ENCODE results near the gene PPP1R3C.
A peak's percentile ranks its signal among the peaks of the same experiment; 100 is the strongest.

PPP1R3C gene

DNA sequence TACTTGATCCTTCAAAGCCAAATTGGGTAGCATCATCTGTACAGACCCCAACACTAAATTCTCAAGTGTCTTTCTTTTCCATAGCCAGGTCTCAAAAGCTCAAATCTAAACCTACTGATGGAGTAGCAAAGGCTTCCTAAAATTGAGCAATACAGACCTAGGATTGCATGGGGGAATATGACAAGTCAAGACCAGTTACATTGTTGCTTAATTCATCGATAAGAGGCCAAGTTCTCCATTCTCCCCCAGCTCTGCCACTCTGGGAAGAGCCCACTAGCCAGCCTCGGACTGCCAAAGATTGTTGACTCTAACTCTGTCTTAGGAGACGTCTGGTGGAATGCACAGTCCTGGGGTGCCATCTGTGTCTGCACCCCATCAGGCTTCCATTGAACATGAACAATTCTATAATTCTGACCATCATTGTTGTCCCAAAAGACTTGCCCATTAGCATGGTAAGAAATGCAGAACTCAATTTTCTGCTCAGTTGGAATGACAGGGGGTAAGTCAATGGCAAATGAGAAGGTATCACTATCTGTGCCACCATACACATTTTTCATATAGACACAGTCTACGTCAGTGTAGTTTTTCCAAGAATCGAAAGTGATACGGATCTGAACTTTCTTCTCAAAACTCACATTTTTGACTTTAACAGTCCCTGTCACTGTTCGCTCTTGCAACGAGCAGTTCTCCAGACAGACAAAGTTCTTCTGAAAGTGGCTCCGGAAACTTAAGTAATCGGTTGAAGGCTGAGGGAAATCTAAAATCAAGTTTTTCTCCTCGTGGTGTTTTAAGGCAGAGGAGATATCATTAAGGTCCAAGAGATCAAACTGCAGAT is 2.9 kb downstream of the PPP1R3C start:
- DNase-seq (ENCODE audit: low read depth) = peak; percentile 46
- TF ChIP-seq, protein P1, sequence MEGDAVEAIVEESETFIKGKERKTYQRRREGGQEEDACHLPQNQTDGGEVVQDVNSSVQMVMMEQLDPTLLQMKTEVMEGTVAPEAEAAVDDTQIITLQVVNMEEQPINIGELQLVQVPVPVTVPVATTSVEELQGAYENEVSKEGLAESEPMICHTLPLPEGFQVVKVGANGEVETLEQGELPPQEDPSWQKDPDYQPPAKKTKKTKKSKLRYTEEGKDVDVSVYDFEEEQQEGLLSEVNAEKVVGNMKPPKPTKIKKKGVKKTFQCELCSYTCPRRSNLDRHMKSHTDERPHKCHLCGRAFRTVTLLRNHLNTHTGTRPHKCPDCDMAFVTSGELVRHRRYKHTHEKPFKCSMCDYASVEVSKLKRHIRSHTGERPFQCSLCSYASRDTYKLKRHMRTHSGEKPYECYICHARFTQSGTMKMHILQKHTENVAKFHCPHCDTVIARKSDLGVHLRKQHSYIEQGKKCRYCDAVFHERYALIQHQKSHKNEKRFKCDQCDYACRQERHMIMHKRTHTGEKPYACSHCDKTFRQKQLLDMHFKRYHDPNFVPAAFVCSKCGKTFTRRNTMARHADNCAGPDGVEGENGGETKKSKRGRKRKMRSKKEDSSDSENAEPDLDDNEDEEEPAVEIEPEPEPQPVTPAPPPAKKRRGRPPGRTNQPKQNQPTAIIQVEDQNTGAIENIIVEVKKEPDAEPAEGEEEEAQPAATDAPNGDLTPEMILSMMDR (IDR thresholded peaks at IDR 0.05; ENCODE audit: insufficient read depth, low read depth, low read length, missing control alignments) = no peak
- no peak overlapping the region for H3K4me3 ChIP-seq (ENCODE audit: low read length)

DNA sequence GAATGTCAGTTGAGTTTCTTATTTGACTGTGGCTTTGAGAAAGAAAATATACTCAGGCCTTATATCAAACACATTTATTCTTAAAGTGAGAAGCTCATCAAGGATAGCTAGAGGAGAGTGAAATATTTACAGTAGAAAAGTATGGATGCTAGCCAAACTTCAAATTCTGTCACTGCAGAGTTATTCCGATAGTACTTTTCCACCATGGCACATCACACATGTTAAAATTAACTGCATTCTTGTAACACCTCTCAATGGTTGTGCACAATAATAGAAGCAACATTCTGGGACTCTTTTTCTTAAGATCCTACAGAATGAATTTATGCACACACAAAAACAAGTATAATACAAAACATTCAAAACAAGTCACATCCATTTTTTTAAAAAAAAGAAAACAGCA is 4.5 kb downstream of the PPP1R3C start:
- TF ChIP-seq, protein P1 (IDR thresholded peaks at IDR 0.05; ENCODE audit: insufficient read depth, low read depth, low read length, missing control alignments) = no peak

DNA sequence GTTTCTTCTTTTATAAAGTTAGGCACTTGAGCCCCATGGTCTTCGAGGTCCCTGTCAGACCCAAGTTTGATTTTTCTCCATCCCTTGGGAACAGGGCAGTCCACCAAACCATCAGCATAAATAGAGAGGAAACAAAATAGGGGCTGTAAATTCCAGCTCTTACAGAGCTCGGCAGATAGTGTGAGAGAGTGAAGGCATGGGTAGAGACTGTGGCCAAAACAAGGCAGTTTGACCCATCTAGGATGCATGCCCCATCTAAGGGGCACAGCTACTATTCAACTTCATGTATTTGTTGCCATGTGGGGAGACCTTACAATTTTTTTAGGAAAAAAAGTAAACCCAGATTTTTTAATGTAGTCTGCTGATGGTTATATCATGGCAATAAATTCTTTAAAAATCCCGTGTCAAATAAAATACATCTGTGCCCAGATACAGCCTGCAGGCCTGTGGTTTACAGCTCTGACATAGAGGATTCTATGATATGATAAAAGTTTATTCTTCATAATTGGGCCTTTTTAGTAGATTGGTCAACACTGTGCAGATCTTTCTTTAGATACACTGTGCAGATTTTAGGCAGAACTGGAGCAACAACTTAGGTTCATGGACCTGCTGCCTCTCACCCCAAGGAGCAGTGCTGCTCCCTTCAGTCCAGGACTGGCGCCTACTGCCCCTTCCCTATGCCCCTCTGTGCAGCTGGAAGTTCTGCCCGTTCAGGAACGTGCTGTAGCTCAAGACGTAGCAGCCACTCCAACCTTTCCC is 5.3 kb downstream of the PPP1R3C start:
- DNase-seq (ENCODE audit: low read depth) = no peak
- TF ChIP-seq, protein P1 (IDR thresholded peaks at IDR 0.05; ENCODE audit: insufficient read depth, low read depth, low read length, missing control alignments) = no peak
- H3K4me3 ChIP-seq (ENCODE audit: low read length) = no peak overlapping the region

More for the DNA sequence above, 4.5 kb downstream of the PPP1R3C start:
- no peak for DNase-seq (ENCODE audit: low read depth)
- H3K4me3 ChIP-seq (ENCODE audit: low read length) = no peak overlapping the region

DNA sequence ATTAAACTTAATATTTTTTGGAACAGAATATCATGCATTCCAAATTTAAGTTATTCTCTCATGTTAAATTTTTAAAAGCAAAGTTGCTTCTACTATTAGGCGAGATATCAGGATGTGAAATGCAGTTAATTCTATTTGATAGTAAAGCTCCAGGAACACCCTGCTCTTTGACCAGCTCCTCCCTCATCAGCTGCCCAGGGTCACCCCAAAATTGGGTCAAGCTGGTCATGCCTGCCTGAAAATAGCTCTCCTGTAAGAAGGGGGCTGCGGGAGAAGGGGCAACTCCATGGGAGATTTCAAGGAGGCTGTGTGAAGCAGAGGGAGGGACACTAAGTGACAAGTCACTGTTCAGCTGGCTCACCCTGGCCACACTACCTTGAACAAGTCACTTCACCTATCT is 5.9 kb downstream of the PPP1R3C start:
- no peak for DNase-seq (ENCODE audit: low read depth)
- no peak overlapping the region for H3K4me3 ChIP-seq (ENCODE audit: low read length)
- TF ChIP-seq, protein P1 (IDR thresholded peaks at IDR 0.05; ENCODE audit: insufficient read depth, low read depth, low read length, missing control alignments) = no peak

DNA sequence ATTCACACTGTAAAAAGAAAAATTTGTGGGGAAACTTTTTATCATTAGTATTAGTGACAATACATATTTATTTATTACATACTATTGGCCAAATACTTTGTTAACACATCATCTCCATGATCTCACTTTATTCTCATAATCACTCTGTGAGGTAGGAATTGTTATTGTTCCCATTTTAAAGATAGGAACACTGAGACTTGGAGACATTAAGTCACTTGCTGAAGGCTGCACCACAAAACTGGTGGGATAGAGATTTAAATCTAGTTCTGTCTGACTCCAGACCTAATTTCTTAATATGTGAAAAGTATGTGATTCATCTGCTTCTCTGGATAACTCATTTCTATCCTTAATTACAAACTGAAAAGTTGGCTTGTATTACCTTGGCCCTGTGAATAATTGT is 8.2 kb downstream of the PPP1R3C start:
- TF ChIP-seq, protein P1 (IDR thresholded peaks at IDR 0.05; ENCODE audit: insufficient read depth, low read depth, low read length, missing control alignments) = no peak
- no peak overlapping the region for H3K4me3 ChIP-seq (ENCODE audit: low read length)
- no peak for DNase-seq (ENCODE audit: low read depth)

DNA sequence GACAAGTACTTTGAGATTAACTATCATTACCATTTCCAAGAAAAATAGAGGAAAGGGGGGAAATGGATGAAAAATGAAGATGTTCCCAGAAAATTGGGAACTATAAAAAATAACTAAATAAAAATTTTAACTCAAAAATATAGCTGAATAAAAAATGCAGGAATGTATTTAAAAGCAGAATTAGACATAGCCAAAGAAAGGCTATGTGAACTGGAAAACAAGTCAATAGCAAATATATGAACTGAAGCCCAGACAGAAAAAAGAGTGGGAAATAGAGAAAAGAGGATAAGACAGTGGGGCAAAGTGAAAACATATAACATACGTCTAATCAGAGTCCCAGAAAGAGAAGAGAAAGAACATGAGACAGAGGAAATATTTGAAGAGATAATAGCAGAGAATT is 10.3 kb downstream of the PPP1R3C start:
- H3K4me3 ChIP-seq (ENCODE audit: low read length) = no peak overlapping the region
- DNase-seq (ENCODE audit: low read depth) = no peak
- TF ChIP-seq, protein P1 (IDR thresholded peaks at IDR 0.05; ENCODE audit: insufficient read depth, low read depth, low read length, missing control alignments) = no peak

Data from epithelial cell of esophagus (primary cell).